ENCODE results near the gene NCLN.

NCLN gene

GRCh38 chr19:3185461-3186159 is at the start of gene NCLN:
Gene NCLN (plus strand): TSS chr19:3185930. CDS start chr19:3186031, 101 bp downstream.
- H3K27me3 Mint-ChIP-seq: no peaks in the 10 kb centered on the region
- H3K9me3 Mint-ChIP-seq: no peaks in the 10 kb centered on the region
- DNase-seq (peak; percentile 91), ATAC-seq (replicated peaks) (peak; percentile 86 to 90)
- peak within 1 kb of the TSS; percentile 98 for H3K27ac Mint-ChIP-seq
- H3K36me3 Mint-ChIP-seq: peaks cover 29 to 30% of the 10 kb centered on the region in 2 donors
- H3K4me3 Mint-ChIP-seq: peak within 1 kb of the TSS; percentile 96 to 99
- peaks cover 37 to 67% of the 10 kb centered on the region in 2 donors for H3K4me1 Mint-ChIP-seq

GRCh38 chr19:3135961-3136683 is 49.6 kb upstream of the NCLN start, which contains the start of gene GNA15:
Gene GNA15 (plus strand): TSS chr19:3136033. CDS start chr19:3136451, 418 bp downstream.
- Mint-ChIP-seq H3K4me3 (peak within 1 kb of the TSS; percentile 57 to 75), H3K27ac (peak within 1 kb of the TSS; percentile 44), H3K36me3 (peaks cover 5 to 6% of the 10 kb centered on the region in 2 donors), H3K27me3 (peaks cover 0 to 11% of the 10 kb centered on the region in 2 donors), H3K9me3 (peaks cover 3 to 7% of the 10 kb centered on the region in 2 donors), H3K4me1 (peaks cover 29 to 40% of the 10 kb centered on the region in 2 donors)
- DNase-seq: no peak
- peak; percentile 40 to 41 for ATAC-seq (replicated peaks)

- H3K9me3 Mint-ChIP-seq: peaks cover 3 to 7% of the 10 kb centered on the region in 2 donors
- H3K27me3 Mint-ChIP-seq: peaks cover 0 to 11% of the 10 kb centered on the region in 2 donors
- H3K27ac Mint-ChIP-seq: no peak overlapping the region
- H3K4me3 Mint-ChIP-seq: peak overlapping the region; percentile 57 to 75
- no peak for DNase-seq
- peaks cover 30 to 45% of the 10 kb centered on the region in 2 donors for H3K4me1 Mint-ChIP-seq
- ATAC-seq (replicated peaks): no peak
- peaks cover 5 to 6% of the 10 kb centered on the region in 2 donors for H3K36me3 Mint-ChIP-seq
These were observed 49.1 kb upstream of the NCLN start for GRCh38 chr19:3136684-3137055.

- peaks cover 5 to 6% of the 10 kb centered on the region in 2 donors for H3K36me3 Mint-ChIP-seq
- H3K4me1 Mint-ChIP-seq: peaks cover 34 to 50% of the 10 kb centered on the region in 2 donors
- DNase-seq: no peak
These were observed 48.6 kb upstream of the NCLN start for GRCh38 chr19:3137119-3137518.

GRCh38 chr19:3138268-3138667 is 47.5 kb upstream of the NCLN start:
- Mint-ChIP-seq H3K4me1 (peaks cover 29 to 48% of the 10 kb centered on the region in 2 donors), H3K27me3 (peaks cover 0 to 11% of the 10 kb centered on the region in 2 donors), H3K36me3 (peaks cover 5 to 6% of the 10 kb centered on the region in 2 donors), H3K9me3 (peaks cover 3 to 7% of the 10 kb centered on the region in 2 donors), H3K27ac (no peak overlapping the region), H3K4me3 (no peak overlapping the region)
- ATAC-seq (replicated peaks) (no peak), DNase-seq (no peak)

More at GRCh38 chr19:3137119-3137518, 48.6 kb upstream of the NCLN start:
- ATAC-seq (replicated peaks): no peak
- Mint-ChIP-seq H3K27ac (no peak overlapping the region), H3K4me3 (peak overlapping the region; percentile 41 to 75), H3K9me3 (peaks cover 3 to 7% of the 10 kb centered on the region in 2 donors), H3K27me3 (peaks cover 0 to 11% of the 10 kb centered on the region in 2 donors)

- H3K27ac Mint-ChIP-seq: peak overlapping the region; percentile 6
- peak overlapping the region in 1 of 2 donors; percentile 8 for H3K4me3 Mint-ChIP-seq
- H3K4me1 Mint-ChIP-seq: peaks cover 20 to 37% of the 10 kb centered on the region in 2 donors
- peaks cover 5 to 6% of the 10 kb centered on the region in 2 donors for H3K36me3 Mint-ChIP-seq
- peaks cover 0 to 11% of the 10 kb centered on the region in 2 donors for H3K27me3 Mint-ChIP-seq
- ATAC-seq (replicated peaks) (peak; percentile 74), DNase-seq (peak; percentile 38)
- peaks cover 3 to 7% of the 10 kb centered on the region in 2 donors for H3K9me3 Mint-ChIP-seq
These were observed 45.1 kb upstream of the NCLN start for GRCh38 chr19:3140667-3141038.

- peak overlapping the region; percentile 62 for H3K27ac Mint-ChIP-seq
- peaks cover 4 to 5% of the 10 kb centered on the region in 2 donors for H3K27me3 Mint-ChIP-seq
- peaks cover 29 to 44% of the 10 kb centered on the region in 2 donors for H3K4me1 Mint-ChIP-seq
- H3K9me3 Mint-ChIP-seq: peaks cover 3 to 7% of the 10 kb centered on the region in 2 donors
- H3K36me3 Mint-ChIP-seq: peaks cover 5 to 6% of the 10 kb centered on the region in 2 donors
- no peak overlapping the region for H3K4me3 Mint-ChIP-seq
- DNase-seq: no peak
- ATAC-seq (replicated peaks): peak; percentile 39 to 44
These were observed 43.4 kb upstream of the NCLN start for GRCh38 chr19:3142292-3142670.

GRCh38 chr19:3142781-3143337 is 42.9 kb upstream of the NCLN start:
- Mint-ChIP-seq H3K36me3 (peaks cover 5 to 6% of the 10 kb centered on the region in 2 donors), H3K27ac (peak overlapping the region; percentile 62), H3K4me1 (peaks cover 29 to 44% of the 10 kb centered on the region in 2 donors), H3K9me3 (peaks cover 3 to 7% of the 10 kb centered on the region in 2 donors), H3K4me3 (no peak overlapping the region), H3K27me3 (peaks cover 0 to 5% of the 10 kb centered on the region in 2 donors)
- DNase-seq (no peak), ATAC-seq (replicated peaks) (no peak)

- Mint-ChIP-seq H3K27ac (peak overlapping the region; percentile 37), H3K27me3 (peaks cover 6 to 16% of the 10 kb centered on the region in 2 donors), H3K4me3 (peak overlapping the region in 1 of 2 donors; percentile 38), H3K36me3 (peaks cover 0 to 3% of the 10 kb centered on the region in 2 donors), H3K4me1 (peaks cover 26 to 42% of the 10 kb centered on the region in 2 donors), H3K9me3 (no peaks in the 10 kb centered on the region)
- DNase-seq (no peak), ATAC-seq (replicated peaks) (peak; percentile 44 to 57)
These were observed 39.6 kb upstream of the NCLN start for GRCh38 chr19:3145909-3146676.

GRCh38 chr19:3146677-3147100 is 39.0 kb upstream of the NCLN start:
- Mint-ChIP-seq H3K27me3 (peaks cover 6 to 16% of the 10 kb centered on the region in 2 donors), H3K27ac (peak overlapping the region; percentile 56), H3K36me3 (peaks cover 0 to 3% of the 10 kb centered on the region in 2 donors), H3K4me1 (peaks cover 24 to 36% of the 10 kb centered on the region in 2 donors), H3K4me3 (peak overlapping the region; percentile 38 to 46), H3K9me3 (no peaks in the 10 kb centered on the region)
- peak; percentile 35 for DNase-seq
- peak; percentile 41 for ATAC-seq (replicated peaks)

GRCh38 chr19:3148503-3148902 is 37.2 kb upstream of the NCLN start:
- Mint-ChIP-seq H3K4me1 (peaks cover 18 to 26% of the 10 kb centered on the region in 2 donors), H3K27me3 (peaks cover 6 to 16% of the 10 kb centered on the region in 2 donors), H3K36me3 (peaks cover 0 to 3% of the 10 kb centered on the region in 2 donors), H3K4me3 (no peak overlapping the region), H3K27ac (no peak overlapping the region), H3K9me3 (no peaks in the 10 kb centered on the region)
- DNase-seq: no peak
- no peak for ATAC-seq (replicated peaks)

GRCh38 chr19:3149089-3149488 is 36.6 kb upstream of the NCLN start:
- Mint-ChIP-seq H3K4me1 (peaks cover 18 to 26% of the 10 kb centered on the region in 2 donors), H3K27me3 (peaks cover 6 to 16% of the 10 kb centered on the region in 2 donors), H3K36me3 (peaks cover 0 to 3% of the 10 kb centered on the region in 2 donors), H3K4me3 (no peak overlapping the region), H3K27ac (no peak overlapping the region), H3K9me3 (no peaks in the 10 kb centered on the region)
- ATAC-seq (replicated peaks) (no peak), DNase-seq (no peak)
